Ovary (tissue), 9 donors: ENCODE results near the gene EXOC6B. TPM values are rescaled to one million over a fixed set of nuclear protein-coding genes. Genes with fewer than 3 reads are reported as not detected.

Source experiments
- DNase-seq, 5 donors: peaks; one replicate each; pipeline ENCODE4 v3.0.0-alpha.2; 2019 to 2020
- H3K27ac ChIP-seq, 2 donors: fragments of 200-600 bp; one replicate each; pipeline versions ENCODE4 v1.5.1 to v1.8.0; 2019 to 2022
- H3K27me3 ChIP-seq: fragments of 200-600 bp; one replicate; pipeline ENCODE4 v1.8.0; 2022
- H3K36me3 ChIP-seq: fragments of 200-600 bp; sonication (generic); one replicate; pipeline ENCODE4 v1.5.1; 2019
- H3K4me1 ChIP-seq: one replicate; pipeline ENCODE4 v1.8.1; 2013; ENCODE audit warnings: mild to moderate bottlenecking, moderate library complexity; ENCODE audit not compliant: insufficient read depth
- H3K4me3 ChIP-seq: fragments of 200-600 bp; sonication (generic); one replicate; pipeline ENCODE4 v1.5.1; 2017
- H3K9me3 ChIP-seq, 2 donors: fragments of 200-600 bp in 1 of 2; sonication (generic) in 1 of 2; one replicate each; pipeline versions ENCODE4 v1.5.1 to v1.8.1; 2013 to 2019; ENCODE audit warnings: mild to moderate bottlenecking in 1 of 2, moderate library complexity in 1 of 2
- EP300 ChIP-seq: sonication (generic); formaldehyde crosslinking; IDR thresholded peaks from one replicate; pipeline ENCODE4 v1.6.1; 2017; ENCODE audit warnings: antibody characterized with exemption
- POLR2A ChIP-seq: fragments of 450-650 bp; IDR thresholded peaks from one replicate; pipeline ENCODE4 v1.6.1; 2017; ENCODE audit warnings: antibody characterized with exemption, mild to moderate bottlenecking, moderate library complexity
- WGBS, 3 donors: extraction: QIAGEN DNeasy Blood & Tissue Kit in 1 of 3; methylation state at CpG; one replicate each; pipeline versions ENCODE4 v1.1.5 to v1.1.7; 2013 to 2017; 5-methylcytosine and 5-hydroxymethylcytosine counted together
- intact Hi-C, 4 donors: fragments of 100-400 bp; cut with DNase I; formaldehyde crosslinking; loops; one replicate each; pipeline versions ENCODE4 v1.11.0 to v1.15.1; 2022 to 2023
- polyA plus RNA-seq, 2 donors: library from polyadenylated mRNA; stranded (reverse); fragments of 200-250 nt in 1 of 2; fragments of 350-450 nt in 1 of 2; fragmentation: Illumina TruSeq in 1 of 2; extraction: RNeasy Lipid Tissue Mini Kit (QIAGEN cat#74804) in 1 of 2; gene quantifications; one replicate each; pipeline ENCODE4 v1.2.3, GENCODE V29; 2013 to 2014
- total RNA-seq, 7 donors: library from RNA; depleted of rRNA in 2 of 7; stranded (reverse); fragments of >200 nt in 2 of 7; fragmentation: NEBNext Ultra II Directional in 3 of 7; extraction: Animal tissue kit (Norgen Biotek cat#: 25700) in 3 of 7; gene quantifications; one replicate each; pipeline versions ENCODE4 v1.1.0 to v1.2.4, GENCODE V29; 2016 to 2023
- TF ChIP-seq, protein P1 (sequence below), 3 donors: fragments of 450-650 bp in 2 of 3; fragments of 200-600 bp in 1 of 3; IDR thresholded peaks; one replicate each; pipeline versions ENCODE4 v1.5.1 to v1.8.0; 2016 to 2022; ENCODE audit warnings: antibody characterized with exemption in 3 of 3, mild to moderate bottlenecking in 1 of 3
- donor health status: DM: no; HTN: no; CAD: no; lungs with moderate emphysema.
- donor health status: DM: no; HTN: no; CAD: no.
- donor health status: Bipolar disorder and iron deficiency.
- donor health status: DM: yes; HTN: yes; CAD: no.
- donor health status: DM: no; HTN: no; CAD: no.
- donor health status: DM: yes; HTN: yes; CAD: no.

Gene EXOC6B
- total and polyA plus RNA-seq, 9 donors, result 11.9 to 84.9 (median 57.8) TPM

DNA sequence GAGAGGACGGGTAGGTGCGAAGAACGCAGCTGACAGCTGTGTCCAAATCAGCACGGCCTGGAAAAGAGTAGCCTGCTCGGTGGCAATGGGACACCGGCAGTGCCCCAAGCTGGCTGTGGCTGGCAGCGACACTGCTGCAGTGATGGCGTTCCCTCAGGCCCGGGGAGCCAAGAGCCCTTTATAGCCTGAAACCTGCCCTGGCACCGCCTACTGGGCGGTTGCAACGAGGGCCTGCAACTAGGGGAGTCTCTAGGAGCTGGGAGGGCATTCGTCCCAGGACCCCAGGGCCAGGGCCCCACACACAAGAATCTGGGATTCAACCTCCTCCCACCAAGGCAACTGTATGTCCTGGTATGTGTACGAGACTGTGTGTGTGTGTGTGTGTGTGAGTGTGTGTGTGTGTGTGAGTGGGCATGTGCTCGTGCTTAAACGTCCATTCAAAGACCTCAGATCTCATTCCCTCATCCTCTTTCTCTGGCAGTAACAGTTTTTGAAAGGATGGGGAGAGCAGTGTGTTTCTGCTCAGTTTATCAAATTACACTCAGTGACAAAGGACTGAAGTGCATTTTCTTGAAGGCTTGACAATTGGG lies 671.4 kb downstream of the EXOC6B start:
- no peak for TF ChIP-seq POLR2A
- TF ChIP-seq, protein P1, sequence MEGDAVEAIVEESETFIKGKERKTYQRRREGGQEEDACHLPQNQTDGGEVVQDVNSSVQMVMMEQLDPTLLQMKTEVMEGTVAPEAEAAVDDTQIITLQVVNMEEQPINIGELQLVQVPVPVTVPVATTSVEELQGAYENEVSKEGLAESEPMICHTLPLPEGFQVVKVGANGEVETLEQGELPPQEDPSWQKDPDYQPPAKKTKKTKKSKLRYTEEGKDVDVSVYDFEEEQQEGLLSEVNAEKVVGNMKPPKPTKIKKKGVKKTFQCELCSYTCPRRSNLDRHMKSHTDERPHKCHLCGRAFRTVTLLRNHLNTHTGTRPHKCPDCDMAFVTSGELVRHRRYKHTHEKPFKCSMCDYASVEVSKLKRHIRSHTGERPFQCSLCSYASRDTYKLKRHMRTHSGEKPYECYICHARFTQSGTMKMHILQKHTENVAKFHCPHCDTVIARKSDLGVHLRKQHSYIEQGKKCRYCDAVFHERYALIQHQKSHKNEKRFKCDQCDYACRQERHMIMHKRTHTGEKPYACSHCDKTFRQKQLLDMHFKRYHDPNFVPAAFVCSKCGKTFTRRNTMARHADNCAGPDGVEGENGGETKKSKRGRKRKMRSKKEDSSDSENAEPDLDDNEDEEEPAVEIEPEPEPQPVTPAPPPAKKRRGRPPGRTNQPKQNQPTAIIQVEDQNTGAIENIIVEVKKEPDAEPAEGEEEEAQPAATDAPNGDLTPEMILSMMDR (IDR thresholded peaks at IDR 0.05), result no peak
- no peak for TF ChIP-seq EP300
- no peaks in the 10 kb centered on the region for H3K9me3 ChIP-seq
- 82 to 90% (median 89%) methylated on average over 16 of the region's 16 CpGs for WGBS, 3 donors
- no peak overlapping the region for H3K27ac ChIP-seq
- peak in 1 of 5 donors; percentile 4 for DNase-seq
- no peaks in the 10 kb centered on the region for H3K36me3 ChIP-seq
- H3K27me3 ChIP-seq, result no peaks in the 10 kb centered on the region
- intact Hi-C loops, result loop anchor here in 3 of 4 donors (5.0 to 10.0 kb wide), 2 partner anchors 550 to 607 kb away; no protein-coding TSS in a partner anchor
- no peak overlapping the region for H3K4me3 ChIP-seq
- H3K4me1 ChIP-seq, result peaks cover 4% of the 10 kb centered on the region

DNA sequence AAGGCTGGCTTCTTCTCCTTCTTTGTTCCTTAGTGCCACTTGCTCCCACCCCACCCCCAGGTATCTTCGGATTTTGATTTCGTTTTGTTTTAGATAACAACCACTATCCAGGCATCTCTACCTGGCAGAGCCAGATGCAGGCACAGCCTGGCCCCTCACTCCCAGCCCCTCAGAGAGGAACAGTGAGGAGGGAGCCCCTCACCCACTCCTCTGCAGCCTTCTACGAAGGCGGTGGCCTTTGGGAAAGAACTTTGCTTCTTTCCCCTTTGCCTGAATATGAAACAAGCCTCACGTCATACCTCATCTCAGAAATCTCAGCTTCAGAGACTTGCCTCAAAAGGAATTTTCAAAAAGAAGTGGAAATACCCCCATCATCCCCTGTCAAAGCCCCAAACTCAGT lies 671.9 kb downstream of the EXOC6B start:
- 90 to 91% (median 91%) methylated on average over 5 of the region's 5 CpGs for WGBS, 3 donors
- TF ChIP-seq EP300 (no peak), POLR2A (no peak)
- TF ChIP-seq, protein P1 (IDR thresholded peaks at IDR 0.05), result no peak

DNA sequence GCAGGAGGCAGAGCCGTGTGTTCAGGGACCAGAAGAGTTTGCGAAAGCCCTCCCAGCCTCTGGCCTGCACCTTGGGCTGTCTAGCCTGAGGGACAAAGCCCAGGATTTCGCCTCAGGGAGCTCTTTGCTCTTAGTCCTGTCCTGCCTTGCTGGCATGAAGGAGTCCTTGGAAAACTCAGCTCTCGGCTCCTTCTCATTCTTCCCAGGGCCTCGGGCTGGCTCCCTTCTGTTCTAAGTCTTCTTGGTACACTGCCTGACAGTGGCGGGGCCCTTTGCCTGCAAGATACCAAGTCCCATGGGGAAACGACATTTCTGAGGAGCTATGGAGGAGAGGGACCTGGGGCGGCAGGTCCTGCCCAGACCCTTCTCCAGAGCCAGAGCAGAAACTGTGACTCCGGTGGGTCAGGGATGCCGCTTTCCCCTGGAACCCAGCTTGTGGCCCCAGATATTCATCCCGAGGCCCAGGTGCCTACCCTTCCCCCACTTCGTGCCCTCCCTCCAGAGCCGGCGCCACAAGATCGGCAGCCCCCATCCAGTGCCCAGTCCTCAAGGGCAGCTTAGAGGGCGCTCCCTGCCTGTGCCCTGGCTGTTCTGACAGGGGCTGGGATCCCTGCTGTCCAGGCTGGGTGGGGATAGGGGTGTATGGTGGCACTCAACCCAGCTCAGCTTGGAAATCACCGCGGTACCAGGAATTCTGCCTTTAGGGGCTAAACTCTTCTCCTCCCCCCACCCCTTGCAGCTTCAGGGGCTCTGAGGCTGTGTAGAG lies 672.6 kb downstream of the EXOC6B start:
- Histone ChIP-seq H3K27ac (no peak overlapping the region), H3K27me3 (no peaks in the 10 kb centered on the region), H3K4me3 (no peak overlapping the region), H3K36me3 (no peaks in the 10 kb centered on the region), H3K4me1 (peaks cover 4% of the 10 kb centered on the region), H3K9me3 (no peaks in the 10 kb centered on the region)
- TF ChIP-seq, protein P1 (IDR thresholded peaks at IDR 0.05), result no peak
- TF ChIP-seq EP300 (no peak), POLR2A (no peak)
- intact Hi-C loops, result loop anchor here in 3 of 4 donors (5.0 to 10.0 kb wide), 2 partner anchors 548 to 606 kb away; no protein-coding TSS in a partner anchor
- WGBS, 3 donors, result 85 to 89% (median 85%) methylated on average over 18 of the region's 18 CpGs
- DNase-seq, result peak in 1 of 5 donors; percentile 4

More for the DNA sequence above, 671.9 kb downstream of the EXOC6B start:
- H3K4me3 ChIP-seq, result no peak overlapping the region
- H3K9me3 ChIP-seq, result no peaks in the 10 kb centered on the region
- H3K27me3 ChIP-seq, result no peaks in the 10 kb centered on the region
- no peak for DNase-seq
- H3K4me1 ChIP-seq, result peaks cover 4% of the 10 kb centered on the region
- intact Hi-C loops, result loop anchor here in 3 of 4 donors (5.0 to 10.0 kb wide), 2 partner anchors 549 to 607 kb away; no protein-coding TSS in a partner anchor
- H3K27ac ChIP-seq, result no peak overlapping the region
- H3K36me3 ChIP-seq, result no peaks in the 10 kb centered on the region

DNA sequence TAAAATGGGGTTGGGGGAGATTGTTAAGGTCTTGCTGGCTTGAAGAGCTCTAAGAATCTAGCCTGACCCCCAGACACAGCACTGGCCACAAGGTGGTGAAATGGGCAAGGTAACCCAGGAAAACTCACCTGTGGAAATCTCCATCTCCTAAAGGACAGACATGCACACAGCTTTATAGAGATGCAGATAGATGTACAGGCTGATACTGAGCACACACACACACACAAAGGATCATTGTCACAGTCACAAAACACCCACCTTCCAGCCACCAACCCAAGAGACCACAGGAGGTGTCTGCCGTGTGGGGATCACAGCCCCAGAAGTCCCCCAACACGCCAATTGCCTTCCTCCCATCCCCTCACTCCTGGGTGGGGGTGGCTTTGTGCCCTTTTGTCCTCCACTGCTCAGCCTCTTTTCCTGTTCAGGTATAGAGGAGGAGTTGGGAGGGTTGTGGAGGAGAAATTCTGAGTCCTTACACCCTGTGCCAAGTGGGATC lies 674.9 kb downstream of the EXOC6B start:
- no peak overlapping the region for H3K27ac ChIP-seq
- H3K9me3 ChIP-seq, result no peaks in the 10 kb centered on the region
- TF ChIP-seq, protein P1 (IDR thresholded peaks at IDR 0.05), result no peak
- TF ChIP-seq EP300 (no peak), POLR2A (no peak)
- WGBS, 3 donors, result 70 to 79% (median 72%) methylated on average over 2 of the region's 2 CpGs
- peak in 2 of 5 donors; percentile 10 to 20 for DNase-seq
- H3K4me3 ChIP-seq, result no peak overlapping the region
- peaks cover 6% of the 10 kb centered on the region for H3K4me1 ChIP-seq
- intact Hi-C loops, result loop anchor here in 3 of 4 donors (5.0 to 10.0 kb wide), 2 partner anchors 546 to 604 kb away; no protein-coding TSS in a partner anchor
- no peaks in the 10 kb centered on the region for H3K36me3 ChIP-seq
- no peaks in the 10 kb centered on the region for H3K27me3 ChIP-seq
